ENCODE results near the gene CHD6.

CHD6 gene

GRCh38 chr20:41469868-41470267, 148.3 kb downstream of the CHD6 start:
- Histone ChIP-seq H3K4me1 (ENCODE audit: control insufficient read depth, insufficient read depth, low read depth, low read length) (peaks cover 8% of the 10 kb centered on the region), H2AFZ (ENCODE audit: low read depth, low read length) (no peak overlapping the region), H4K91ac (ENCODE audit: low read length) (no peak overlapping the region), H3K36me3 (ENCODE audit: control insufficient read depth in 1 of 2, insufficient read depth in 2 of 2, low read depth in 1 of 2, low read length in 2 of 2) (peaks cover 20 to 72% of the 10 kb centered on the region in 2 experiments), H4K8ac (ENCODE audit: low read length) (no peak overlapping the region), H2AK5ac (ENCODE audit: low read length, severe bottlenecking) (no peak overlapping the region), H3K4me2 (ENCODE audit: low read length, poor library complexity, severe bottlenecking) (no peak overlapping the region), H3K9ac (ENCODE audit: low read length) (no peak overlapping the region), H3K4me3 (ENCODE audit: insufficient read depth in 1 of 2, low read depth in 1 of 2, low read length in 2 of 2) (no peak overlapping the region), H3K27ac (ENCODE audit: low read length, poor library complexity, severe bottlenecking) (no peak overlapping the region), H2BK120ac (ENCODE audit: low read depth, low read length) (no peak overlapping the region), H2BK12ac (ENCODE audit: low read length in 2 of 2) (no peak overlapping the region), H2BK5ac (ENCODE audit: low read depth, low read length, poor library complexity, severe bottlenecking) (no peak overlapping the region), H3K23ac (ENCODE audit: low read length in 2 of 2) (no peak overlapping the region), H3K79me1 (replicated peaks; ENCODE audit: low read length, poor library complexity, severe bottlenecking) (peaks cover 11% of the 10 kb centered on the region), H2BK15ac (ENCODE audit: low read depth, poor library complexity, severe bottlenecking) (no peak overlapping the region), H3K9me3 (ENCODE audit: control insufficient read depth, low read length) (peaks cover 5% of the 10 kb centered on the region), H3K27me3 (ENCODE audit: control insufficient read depth in 1 of 2, insufficient read depth in 1 of 2, low read length in 2 of 2) (no peaks in the 10 kb centered on the region), H3K18ac (ENCODE audit: low read depth in 1 of 2, low read length in 2 of 2) (no peak overlapping the region), H3K4ac (ENCODE audit: low read depth in 1 of 2, low read length in 2 of 2) (no peak overlapping the region), H3K14ac (ENCODE audit: low read length in 2 of 2) (no peak overlapping the region)
- DNase-seq = no peak
- WGBS = no CpG with 5 or more reads among the region's 3 CpGs

GRCh38 chr20:41468994-41469600, 149.1 kb downstream of the CHD6 start:
- Histone ChIP-seq H2BK5ac (ENCODE audit: low read depth, low read length, poor library complexity, severe bottlenecking) (no peak overlapping the region), H3K27ac (ENCODE audit: low read length, poor library complexity, severe bottlenecking) (no peak overlapping the region), H3K4ac (ENCODE audit: low read depth in 1 of 2, low read length in 2 of 2) (no peak overlapping the region), H3K9me3 (ENCODE audit: control insufficient read depth, low read length) (peaks cover 5% of the 10 kb centered on the region), H2BK15ac (ENCODE audit: low read depth, poor library complexity, severe bottlenecking) (no peak overlapping the region), H3K4me1 (ENCODE audit: control insufficient read depth, insufficient read depth, low read depth, low read length) (peaks cover 8% of the 10 kb centered on the region), H3K9ac (ENCODE audit: low read length) (no peak overlapping the region), H3K4me2 (ENCODE audit: low read length, poor library complexity, severe bottlenecking) (no peak overlapping the region), H3K79me1 (replicated peaks; ENCODE audit: low read length, poor library complexity, severe bottlenecking) (peaks cover 9% of the 10 kb centered on the region), H3K18ac (ENCODE audit: low read depth in 1 of 2, low read length in 2 of 2) (no peak overlapping the region), H2AK5ac (ENCODE audit: low read length, severe bottlenecking) (no peak overlapping the region), H2BK120ac (ENCODE audit: low read depth, low read length) (no peak overlapping the region), H3K4me3 (ENCODE audit: insufficient read depth in 1 of 2, low read depth in 1 of 2, low read length in 2 of 2) (no peak overlapping the region), H2BK12ac (ENCODE audit: low read length in 2 of 2) (no peak overlapping the region), H3K36me3 (ENCODE audit: control insufficient read depth in 1 of 2, insufficient read depth in 2 of 2, low read depth in 1 of 2, low read length in 2 of 2) (peaks cover 20 to 76% of the 10 kb centered on the region in 2 experiments), H3K14ac (ENCODE audit: low read length in 2 of 2) (no peak overlapping the region), H3K27me3 (ENCODE audit: control insufficient read depth in 1 of 2, insufficient read depth in 1 of 2, low read length in 2 of 2) (no peaks in the 10 kb centered on the region), H2AFZ (ENCODE audit: low read depth, low read length) (no peak overlapping the region), H3K23ac (ENCODE audit: low read length in 2 of 2) (no peak overlapping the region), H4K91ac (ENCODE audit: low read length) (no peak overlapping the region), H4K8ac (ENCODE audit: low read length) (no peak overlapping the region)
- 95% methylated on average over 4 of the region's 5 CpGs for WGBS
- DNase-seq = no peak

- H2BK5ac ChIP-seq (ENCODE audit: low read depth, low read length, poor library complexity, severe bottlenecking) = no peak overlapping the region
- H3K36me3 ChIP-seq (ENCODE audit: control insufficient read depth in 1 of 2, insufficient read depth in 2 of 2, low read depth in 1 of 2, low read length in 2 of 2) = peaks cover 16 to 74% of the 10 kb centered on the region in 2 experiments
- H3K9me3 ChIP-seq (ENCODE audit: control insufficient read depth, low read length) = peaks cover 5% of the 10 kb centered on the region
- no peak overlapping the region for H4K91ac ChIP-seq (ENCODE audit: low read length)
- H3K4ac ChIP-seq (ENCODE audit: low read depth in 1 of 2, low read length in 2 of 2) = no peak overlapping the region
- H3K18ac ChIP-seq (ENCODE audit: low read depth in 1 of 2, low read length in 2 of 2) = no peak overlapping the region
- H3K4me2 ChIP-seq (ENCODE audit: low read length, poor library complexity, severe bottlenecking) = no peak overlapping the region
- H4K8ac ChIP-seq (ENCODE audit: low read length) = no peak overlapping the region
- no peak overlapping the region for H3K9ac ChIP-seq (ENCODE audit: low read length)
- H2BK15ac ChIP-seq (ENCODE audit: low read depth, poor library complexity, severe bottlenecking) = no peak overlapping the region
- H2AFZ ChIP-seq (ENCODE audit: low read depth, low read length) = no peak overlapping the region
- no peak overlapping the region for H2BK120ac ChIP-seq (ENCODE audit: low read depth, low read length)
- no peak overlapping the region for H2BK12ac ChIP-seq (ENCODE audit: low read length in 2 of 2)
- H3K79me1 ChIP-seq (replicated peaks; ENCODE audit: low read length, poor library complexity, severe bottlenecking) = peaks cover 6% of the 10 kb centered on the region
- no peak overlapping the region for H3K23ac ChIP-seq (ENCODE audit: low read length in 2 of 2)
- WGBS = 77% methylated on average over 5 of the region's 5 CpGs
- H3K14ac ChIP-seq (ENCODE audit: low read length in 2 of 2) = no peak overlapping the region
- peaks cover 8% of the 10 kb centered on the region for H3K4me1 ChIP-seq (ENCODE audit: control insufficient read depth, insufficient read depth, low read depth, low read length)
- no peak overlapping the region for H3K27ac ChIP-seq (ENCODE audit: low read length, poor library complexity, severe bottlenecking)
- H3K4me3 ChIP-seq (ENCODE audit: insufficient read depth in 1 of 2, low read depth in 1 of 2, low read length in 2 of 2) = no peak overlapping the region
- H3K27me3 ChIP-seq (ENCODE audit: control insufficient read depth in 1 of 2, insufficient read depth in 1 of 2, low read length in 2 of 2) = no peaks in the 10 kb centered on the region
- no peak for DNase-seq
- H2AK5ac ChIP-seq (ENCODE audit: low read length, severe bottlenecking) = no peak overlapping the region
These were observed 150.5 kb downstream of the CHD6 start for GRCh38 chr20:41467690-41468089.

GRCh38 chr20:41467220-41467619, 151.0 kb downstream of the CHD6 start:
- H2BK5ac ChIP-seq (ENCODE audit: low read depth, low read length, poor library complexity, severe bottlenecking) = no peak overlapping the region
- DNase-seq = no peak
- H2AFZ ChIP-seq (ENCODE audit: low read depth, low read length) = no peak overlapping the region
- no peak overlapping the region for H3K4me2 ChIP-seq (ENCODE audit: low read length, poor library complexity, severe bottlenecking)
- H3K9me3 ChIP-seq (ENCODE audit: control insufficient read depth, low read length) = peaks cover 5% of the 10 kb centered on the region
- no peak overlapping the region for H2BK120ac ChIP-seq (ENCODE audit: low read depth, low read length)
- H3K14ac ChIP-seq (ENCODE audit: low read length in 2 of 2) = no peak overlapping the region
- H3K4ac ChIP-seq (ENCODE audit: low read depth in 1 of 2, low read length in 2 of 2) = no peak overlapping the region
- H3K27me3 ChIP-seq (ENCODE audit: control insufficient read depth in 1 of 2, insufficient read depth in 1 of 2, low read length in 2 of 2) = no peaks in the 10 kb centered on the region
- peaks cover 16 to 74% of the 10 kb centered on the region in 2 experiments for H3K36me3 ChIP-seq (ENCODE audit: control insufficient read depth in 1 of 2, insufficient read depth in 2 of 2, low read depth in 1 of 2, low read length in 2 of 2)
- no peak overlapping the region for H4K8ac ChIP-seq (ENCODE audit: low read length)
- H2AK5ac ChIP-seq (ENCODE audit: low read length, severe bottlenecking) = no peak overlapping the region
- no peak overlapping the region for H3K18ac ChIP-seq (ENCODE audit: low read depth in 1 of 2, low read length in 2 of 2)
- H3K27ac ChIP-seq (ENCODE audit: low read length, poor library complexity, severe bottlenecking) = no peak overlapping the region
- peaks cover 8% of the 10 kb centered on the region for H3K4me1 ChIP-seq (ENCODE audit: control insufficient read depth, insufficient read depth, low read depth, low read length)
- WGBS = 96% methylated on average over 3 of the region's 3 CpGs
- H2BK15ac ChIP-seq (ENCODE audit: low read depth, poor library complexity, severe bottlenecking) = no peak overlapping the region
- H3K9ac ChIP-seq (ENCODE audit: low read length) = no peak overlapping the region
- no peak overlapping the region for H3K4me3 ChIP-seq (ENCODE audit: insufficient read depth in 1 of 2, low read depth in 1 of 2, low read length in 2 of 2)
- H4K91ac ChIP-seq (ENCODE audit: low read length) = no peak overlapping the region
- no peak overlapping the region for H2BK12ac ChIP-seq (ENCODE audit: low read length in 2 of 2)
- H3K23ac ChIP-seq (ENCODE audit: low read length in 2 of 2) = no peak overlapping the region
- peaks cover 6% of the 10 kb centered on the region for H3K79me1 ChIP-seq (replicated peaks; ENCODE audit: low read length, poor library complexity, severe bottlenecking)
